Neural progenitor cell (in vitro differentiated cells): ENCODE data around the gene CHORDC1.

ENCODE experiments used
- CTCF ChIP-seq: fragments of 200-600 bp; sonication (generic); IDR thresholded peaks from 2 replicates; pipeline ENCODE4 v1.5.1; 2017; ENCODE audit warnings: antibody characterized with exemption, mild to moderate bottlenecking
- EZH2 ChIP-seq: fragments of 200-600 bp; sonication (generic); IDR thresholded peaks from 2 replicates; pipeline ENCODE4 v1.6.1; 2017; ENCODE audit warnings: antibody characterized with exemption, mild to moderate bottlenecking, moderate library complexity

DNA sequence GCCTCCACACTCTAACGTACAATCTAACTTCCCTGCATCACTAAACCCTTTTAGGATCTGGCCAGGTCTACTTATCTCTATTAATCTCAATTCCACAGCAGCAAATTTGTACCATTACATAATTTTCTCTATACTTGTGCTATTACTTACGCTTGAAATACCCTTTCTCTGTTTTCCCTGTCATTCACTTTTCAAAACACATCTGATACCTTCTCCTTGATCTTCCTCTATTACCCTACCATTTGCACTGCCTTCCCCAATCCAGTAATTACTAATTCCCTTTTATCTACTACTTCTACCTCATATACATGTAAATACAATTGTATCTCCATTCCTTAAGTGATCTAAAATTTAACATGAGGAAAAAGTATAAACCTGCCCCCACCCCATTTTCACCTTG, 14.0 kb downstream of the CHORDC1 start:
- TF ChIP-seq CTCF (no peak), EZH2 (no peak)
